ENCODE results near the gene DGKI.

- TF ChIP-seq CTCF (IDR thresholded peaks at IDR 0.05) (no peak), ZNF423 (CRISPR knock-in tag; IDR thresholded peaks at IDR 0.05) (no peak), HMGXB4 (CRISPR knock-in tag; IDR thresholded peaks at IDR 0.05) (no peak), IRF2 (CRISPR knock-in tag; IDR thresholded peaks at IDR 0.05; ENCODE audit: borderline replicate concordance, low read depth) (no peak), FOXP1 (CRISPR knock-in tag; IDR thresholded peaks at IDR 0.05; ENCODE audit: borderline replicate concordance) (no peak), IRF1 (CRISPR knock-in tag; IDR thresholded peaks at IDR 0.05) (no peak)
These were observed 172.7 kb downstream of the DGKI start for GRCh38 chr7:137674048-137674447.
